Measurements from ENCODE around the gene AURKA. TPM values are rescaled to one million over a fixed set of nuclear protein-coding genes. Genes with fewer than 3 reads are reported as not detected.
"Not testable (repeated sequence)": the region's sequence is repeated elsewhere in the genome, so short reads cannot be mapped to it uniquely, and the experiment has no call there.

AURKA gene
- total RNA-seq, 2 donors from 2014 or later: 45.1 to 80.8 TPM

GRCh38 chr20:56392881-56393482, 967 bp upstream of the AURKA start:
- no peaks in the 10 kb centered on the region for H3K27me3 Mint-ChIP-seq
- H3K4me1 Mint-ChIP-seq (ENCODE audit: low read depth in 2 of 2): peaks cover 28 to 36% of the 10 kb centered on the region in 2 donors
- H3K36me3 Mint-ChIP-seq: peaks cover 37% of the 10 kb centered on the region
- H3K27ac Mint-ChIP-seq: no peak overlapping the region
- ATAC-seq (no peak), DNase-seq (ENCODE audit: low spot score) (no peak)
- H3K9me3 Mint-ChIP-seq: no peaks in the 10 kb centered on the region
- no peak overlapping the region for H3K4me3 Mint-ChIP-seq

DNA sequence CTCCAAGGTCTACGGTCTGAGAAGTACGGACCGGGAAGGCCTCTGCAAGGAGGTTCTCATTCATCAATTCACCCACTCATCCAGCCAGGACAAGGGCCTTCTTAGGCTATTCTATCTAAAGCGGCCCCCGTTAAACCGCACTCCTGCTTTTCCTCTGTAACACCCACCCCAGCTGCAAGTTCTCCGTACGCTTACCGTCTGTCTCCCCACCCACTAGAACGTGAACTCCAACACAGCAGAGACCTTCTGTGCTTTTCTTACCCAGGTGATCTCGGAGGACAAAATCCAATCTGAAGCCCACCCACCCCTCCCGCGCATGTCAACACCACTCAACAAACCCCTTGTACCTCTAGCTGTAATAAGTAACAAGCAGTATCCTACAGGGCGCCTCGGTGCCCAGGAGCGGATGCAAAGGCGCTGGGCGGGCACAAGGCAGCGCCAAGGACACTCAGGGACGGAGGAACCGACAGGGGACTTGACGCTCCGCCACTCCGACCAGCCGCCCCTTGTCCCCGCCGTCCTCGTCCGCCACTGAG, 351 bp downstream of the AURKA start:
- H3K4me1 Mint-ChIP-seq (ENCODE audit: low read depth in 2 of 2): peaks cover 25 to 36% of the 10 kb centered on the region in 2 donors

GRCh38 chr20:56391037-56391436, 978 bp downstream of the AURKA start:
- Mint-ChIP-seq H3K4me3 (no peak overlapping the region), H3K9me3 (no peaks in the 10 kb centered on the region), H3K27me3 (no peaks in the 10 kb centered on the region), H3K4me1 (ENCODE audit: low read depth in 2 of 2) (peaks cover 25 to 36% of the 10 kb centered on the region in 2 donors), H3K27ac (no peak overlapping the region), H3K36me3 (peaks cover 35% of the 10 kb centered on the region)
- no peak for DNase-seq (ENCODE audit: low spot score)
- no peak for ATAC-seq

More for the DNA sequence above, 351 bp downstream of the AURKA start:
- Mint-ChIP-seq H3K27ac (no peak overlapping the region), H3K27me3 (no peaks in the 10 kb centered on the region), H3K36me3 (peaks cover 31% of the 10 kb centered on the region), H3K9me3 (no peaks in the 10 kb centered on the region), H3K4me3 (no peak overlapping the region)
- peak; percentile 70 to 71 for ATAC-seq
- DNase-seq (ENCODE audit: low spot score): no peak

DNA sequence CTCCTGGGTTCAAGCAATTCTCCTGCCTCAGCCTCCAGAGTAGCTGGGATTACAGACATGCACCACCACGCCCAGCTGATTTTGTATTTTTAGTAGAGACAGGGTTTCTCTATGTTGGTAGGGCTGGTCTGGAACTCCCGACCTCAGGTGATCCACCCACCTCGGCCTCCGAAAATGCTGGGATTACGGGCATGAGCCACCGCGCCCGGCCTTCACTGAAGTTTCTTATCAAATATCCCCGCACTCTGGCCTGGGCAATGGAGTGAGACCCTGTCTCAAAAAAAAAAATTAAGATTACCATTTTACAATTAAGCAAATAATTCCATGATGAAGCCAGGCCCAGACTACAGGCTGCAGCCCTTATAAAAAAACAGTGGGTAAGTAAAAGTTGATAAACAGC, 1.6 kb downstream of the AURKA start:
- H3K9me3 Mint-ChIP-seq: not testable (repeated sequence)

GRCh38 chr20:56389807-56390206, 2.2 kb downstream of the AURKA start:
- no peak for DNase-seq (ENCODE audit: low spot score)
- H3K27me3 Mint-ChIP-seq: no peaks in the 10 kb centered on the region
- H3K4me3 Mint-ChIP-seq: peak overlapping the region; percentile 19
- no peak for ATAC-seq
- peaks cover 35% of the 10 kb centered on the region for H3K36me3 Mint-ChIP-seq
- H3K4me1 Mint-ChIP-seq (ENCODE audit: low read depth in 2 of 2): peaks cover 23 to 36% of the 10 kb centered on the region in 2 donors
- H3K9me3 Mint-ChIP-seq: no peaks in the 10 kb centered on the region
- H3K27ac Mint-ChIP-seq: no peak overlapping the region

More for the DNA sequence above, 1.6 kb downstream of the AURKA start:
- H3K4me3 Mint-ChIP-seq; H3K27me3 Mint-ChIP-seq; DNase-seq (ENCODE audit: low spot score); ATAC-seq; H3K27ac Mint-ChIP-seq: not testable (repeated sequence)
- Mint-ChIP-seq H3K36me3 (peaks cover 33% of the 10 kb centered on the region), H3K4me1 (ENCODE audit: low read depth in 2 of 2) (peaks cover 23 to 36% of the 10 kb centered on the region in 2 donors)

GRCh38 chr20:56388882-56389281, 3.1 kb downstream of the AURKA start:
- Mint-ChIP-seq H3K27ac (peak overlapping the region in 1 of 2 donors; percentile 9), H3K36me3 (peaks cover 38% of the 10 kb centered on the region), H3K4me1 (ENCODE audit: low read depth in 2 of 2) (peaks cover 22 to 36% of the 10 kb centered on the region in 2 donors), H3K4me3 (no peak overlapping the region), H3K27me3 (no peaks in the 10 kb centered on the region), H3K9me3 (no peaks in the 10 kb centered on the region)
- DNase-seq (ENCODE audit: low spot score): no peak
- ATAC-seq: no peak

GRCh38 chr20:56386219-56386618, 5.8 kb downstream of the AURKA start:
- Mint-ChIP-seq H3K27ac (no peak overlapping the region), H3K36me3 (peaks cover 42% of the 10 kb centered on the region), H3K4me3 (no peak overlapping the region), H3K4me1 (ENCODE audit: low read depth in 2 of 2) (peaks cover 12 to 21% of the 10 kb centered on the region in 2 donors), H3K9me3 (no peaks in the 10 kb centered on the region), H3K27me3 (no peaks in the 10 kb centered on the region)
- ATAC-seq: no peak
- no peak for DNase-seq (ENCODE audit: low spot score)

GRCh38 chr20:56385130-56385529, 6.9 kb downstream of the AURKA start:
- Mint-ChIP-seq H3K36me3 (peaks cover 41% of the 10 kb centered on the region), H3K4me3 (no peak overlapping the region), H3K27ac (no peak overlapping the region), H3K9me3 (no peaks in the 10 kb centered on the region), H3K27me3 (no peaks in the 10 kb centered on the region), H3K4me1 (ENCODE audit: low read depth in 2 of 2) (peaks cover 9 to 15% of the 10 kb centered on the region in 2 donors)
- ATAC-seq (no peak), DNase-seq (ENCODE audit: low spot score) (no peak)

DNA sequence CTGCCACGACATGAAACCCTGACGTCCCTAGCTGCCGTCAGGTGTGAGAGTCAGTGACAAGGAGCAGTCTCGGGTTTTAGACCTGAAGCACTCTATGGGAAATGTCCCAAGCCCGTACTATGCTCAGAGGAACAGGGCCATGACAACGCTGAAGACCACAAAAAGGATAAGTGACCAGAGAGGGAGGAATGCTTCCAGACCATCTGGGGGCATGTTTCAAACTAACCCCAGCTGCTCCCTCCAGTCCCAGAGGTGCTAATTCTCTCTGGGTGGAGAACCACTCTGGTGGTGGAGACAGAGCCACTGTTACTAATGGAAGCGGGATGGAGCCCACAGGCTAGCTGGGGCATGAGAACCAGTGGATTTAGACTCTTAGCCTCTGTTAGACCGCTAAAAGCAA, 8.7 kb downstream of the AURKA start:
- DNase-seq (ENCODE audit: low spot score) (no peak), ATAC-seq (no peak)
- H3K27ac Mint-ChIP-seq: no peak overlapping the region
- peaks cover 34% of the 10 kb centered on the region for H3K36me3 Mint-ChIP-seq
- H3K9me3 Mint-ChIP-seq: no peaks in the 10 kb centered on the region
- no peak overlapping the region for H3K4me3 Mint-ChIP-seq
- H3K4me1 Mint-ChIP-seq (ENCODE audit: low read depth in 2 of 2): no peaks in the 10 kb centered on the region
- H3K27me3 Mint-ChIP-seq: no peaks in the 10 kb centered on the region

DNA sequence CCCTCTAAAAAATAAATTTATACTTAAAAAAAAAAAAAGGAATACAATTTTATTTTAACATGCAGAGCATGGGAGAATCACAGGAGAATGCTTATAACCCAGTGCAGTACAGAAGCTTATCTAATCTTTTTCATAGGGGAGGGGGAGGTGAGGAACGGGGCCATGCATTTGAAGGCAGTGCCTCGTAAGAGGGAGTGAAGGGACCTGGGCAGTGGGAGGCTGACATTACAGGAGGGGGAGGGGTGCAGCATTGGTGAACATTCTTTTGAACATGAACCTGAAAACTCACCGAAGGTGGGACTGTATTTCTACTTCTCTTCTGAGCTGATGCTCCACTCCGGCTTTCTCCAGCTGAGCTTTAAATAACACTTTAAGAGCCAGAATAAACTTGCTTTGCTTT, 9.3 kb downstream of the AURKA start:
- Mint-ChIP-seq H3K4me1 (ENCODE audit: low read depth in 2 of 2) (no peaks in the 10 kb centered on the region), H3K27ac (no peak overlapping the region)

GRCh38 chr20:56381501-56381900, 10.5 kb downstream of the AURKA start:
- Mint-ChIP-seq H3K9me3 (no peaks in the 10 kb centered on the region), H3K4me1 (ENCODE audit: low read depth in 2 of 2) (peaks cover 0 to under 1% of the 10 kb centered on the region in 2 donors), H3K27ac (no peak overlapping the region), H3K27me3 (no peaks in the 10 kb centered on the region), H3K4me3 (no peak overlapping the region), H3K36me3 (peaks cover 30% of the 10 kb centered on the region)
- no peak for DNase-seq (ENCODE audit: low spot score)
- no peak for ATAC-seq

More for the DNA sequence above, 9.3 kb downstream of the AURKA start:
- Mint-ChIP-seq H3K36me3 (peaks cover 34% of the 10 kb centered on the region), H3K9me3 (no peaks in the 10 kb centered on the region), H3K27me3 (no peaks in the 10 kb centered on the region), H3K4me3 (no peak overlapping the region)
- ATAC-seq: no peak
- no peak for DNase-seq (ENCODE audit: low spot score)

GRCh38 chr20:56380375-56380774, 11.6 kb downstream of the AURKA start:
- no peaks in the 10 kb centered on the region for H3K9me3 Mint-ChIP-seq
- H3K27me3 Mint-ChIP-seq: no peaks in the 10 kb centered on the region
- H3K4me1 Mint-ChIP-seq (ENCODE audit: low read depth in 2 of 2): peaks cover 0 to 3% of the 10 kb centered on the region in 2 donors
- no peak for ATAC-seq
- no peak for DNase-seq (ENCODE audit: low spot score)
- H3K36me3 Mint-ChIP-seq: peaks cover 27% of the 10 kb centered on the region
- no peak overlapping the region for H3K27ac Mint-ChIP-seq
- H3K4me3 Mint-ChIP-seq: no peak overlapping the region

- ATAC-seq: no peak
- Mint-ChIP-seq H3K4me1 (ENCODE audit: low read depth in 2 of 2) (peaks cover 7 to 9% of the 10 kb centered on the region in 2 donors), H3K9me3 (no peaks in the 10 kb centered on the region), H3K4me3 (no peak overlapping the region), H3K36me3 (peaks cover 20% of the 10 kb centered on the region), H3K27me3 (no peaks in the 10 kb centered on the region), H3K27ac (no peak overlapping the region)
- DNase-seq (ENCODE audit: low spot score): no peak
These were observed 13.6 kb downstream of the AURKA start for GRCh38 chr20:56378386-56378785.

DNA sequence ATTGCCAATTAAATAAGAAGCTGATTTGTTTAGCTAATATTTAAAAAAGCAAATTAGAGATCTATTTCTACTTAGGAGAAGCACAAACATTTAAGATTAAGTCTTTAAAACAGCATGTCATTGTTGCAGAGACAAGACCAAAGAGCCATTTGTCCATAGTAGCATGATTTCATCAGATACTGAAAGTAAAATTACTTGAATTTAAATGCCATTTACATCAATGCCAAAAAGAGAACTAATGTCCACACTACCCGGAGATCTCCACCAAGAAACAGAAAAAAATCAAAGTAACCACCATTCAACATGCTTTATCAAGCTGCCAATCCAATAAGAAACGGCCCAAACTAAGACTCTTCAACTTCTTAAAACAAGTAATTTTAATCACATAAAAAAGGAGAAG, 15.7 kb downstream of the AURKA start:
- Mint-ChIP-seq H3K4me1 (ENCODE audit: low read depth in 2 of 2) (peaks cover 14 to 15% of the 10 kb centered on the region in 2 donors), H3K27me3 (no peaks in the 10 kb centered on the region), H3K4me3 (no peak overlapping the region), H3K27ac (peak overlapping the region; percentile 16 to 17), H3K36me3 (peaks cover 21% of the 10 kb centered on the region), H3K9me3 (no peaks in the 10 kb centered on the region)
- ATAC-seq (no peak), DNase-seq (ENCODE audit: low spot score) (no peak)
